B cell (primary cell): Measurements from ENCODE around the gene NUDT1. TPM values are rescaled to one million over a fixed set of nuclear protein-coding genes. Genes with fewer than 3 reads are reported as not detected.

Experiments
- ATAC-seq: fragments of 200-7000 bp; cut with Tn5 transposase; one replicate; pipeline ENCODE4 v1.10.0; 2021; ENCODE audit warnings: low read depth, mild to moderate bottlenecking, moderate number of reproducible peaks, moderate library complexity
- CTCF ChIA-PET: fragments of 350-600 bp; sonication (Branson Sonifier 250); formaldehyde crosslinking; loops from one replicate; lab custom pipeline; 2021; ENCODE audit warnings: antibody characterized with exemption, inconsistent platforms; lab: Charles Lee
- POLR2A ChIA-PET: fragments of 350-600 bp; sonication (Branson Sonifier 250); formaldehyde crosslinking; loops from one replicate; lab custom pipeline; 2021; ENCODE audit warnings: antibody characterized with exemption; lab: Charles Lee
- DNase-seq: peaks from one replicate; pipeline ENCODE4 v3.0.0; 2013
- H2AFZ ChIP-seq: 2 replicates; pipeline ENCODE4 v1.6.1; 2012; ENCODE audit warnings: mild to moderate bottlenecking, low read depth, low read length; ENCODE audit not compliant: insufficient read depth, poor library complexity, severe bottlenecking
- H3K27ac ChIP-seq, 2 donors: 1 replicate in 1 of 2; 2 replicates in 1 of 2; pipeline ENCODE4 v1.5.1; 2012 to 2013; ENCODE audit warnings: low read length in 2 of 2, mild to moderate bottlenecking in 2 of 2, moderate library complexity in 1 of 2
- H3K27me3 ChIP-seq, 4 experiments: fragments of 200-600 bp in 1 of 4; sonication (generic) in 1 of 4; replicated peaks in 1 of 4; 1 replicate in 2 of 4; 2 replicates in 2 of 4; pipeline versions ENCODE4 v1.6.1 to v1.7.0; 2013 to 2016; ENCODE audit warnings: low read length in 3 of 4, mild to moderate bottlenecking in 2 of 4, mixed read lengths in 1 of 4, moderate library complexity in 1 of 4; ENCODE audit not compliant: insufficient read depth in 4 of 4, control insufficient read depth in 3 of 4; ENCODE audit errors: control extremely low read depth in 1 of 4
- H3K36me3 ChIP-seq, 2 experiments: replicated peaks in 1 of 2; 1 replicate in 1 of 2; 2 replicates in 1 of 2; pipeline versions ENCODE4 v1.6.1 to v1.7.1; 2013; ENCODE audit warnings: low read length in 1 of 2; ENCODE audit not compliant: insufficient read depth in 2 of 2, control insufficient read depth in 1 of 2; ENCODE audit errors: control extremely low read depth in 1 of 2, extremely low read depth in 1 of 2
- H3K4me1 ChIP-seq, 2 donors: fragments of 200-600 bp in 1 of 2; sonication (generic) in 1 of 2; 1 replicate in 1 of 2; 2 replicates in 1 of 2; pipeline versions ENCODE4 v1.5.1 to v1.6.1; 2013 to 2017; ENCODE audit warnings: low read length in 2 of 2; ENCODE audit not compliant: control insufficient read depth in 2 of 2, insufficient read depth in 2 of 2
- H3K4me2 ChIP-seq: replicated peaks from 2 replicates; pipeline ENCODE3; 2012; ENCODE audit warnings: mild to moderate bottlenecking, low read depth, low read length; ENCODE audit not compliant: poor library complexity, severe bottlenecking
- H3K4me3 ChIP-seq, 5 experiments: fragments of 200-600 bp in 1 of 5; sonication (generic) in 1 of 5; 1 replicate in 3 of 5; 2 replicates in 2 of 5; pipeline versions ENCODE4 v1.5.1 to v1.7.0; 2011 to 2016; ENCODE audit warnings: low read length in 4 of 5, mild to moderate bottlenecking in 4 of 5, low read depth in 2 of 5, control low read depth in 1 of 5, moderate library complexity in 1 of 5; ENCODE audit not compliant: insufficient read depth in 1 of 5; ENCODE audit errors: control extremely low read depth in 1 of 5, extremely low read depth in 1 of 5
- H3K79me2 ChIP-seq: fragments of 200-600 bp; sonication (generic); one replicate; pipeline ENCODE4 v1.6.0; 2016; ENCODE audit warnings: low read length; ENCODE audit not compliant: control insufficient read depth, insufficient read depth
- H3K9ac ChIP-seq: fragments of 200-600 bp; sonication (generic); 2 replicates; pipeline ENCODE4 v1.6.1; 2017; ENCODE audit warnings: mild to moderate bottlenecking, low read length, moderate library complexity
- H3K9me3 ChIP-seq, 3 donors: one replicate each; pipeline versions ENCODE4 v1.6.1 to v1.7.1; 2013; ENCODE audit warnings: low read length in 2 of 3; ENCODE audit not compliant: control insufficient read depth in 2 of 3, insufficient read depth in 1 of 3; ENCODE audit errors: control extremely low read depth in 1 of 3
- H4K20me1 ChIP-seq: 2 replicates; pipeline ENCODE4 v1.6.0; 2012; ENCODE audit warnings: mild to moderate bottlenecking, low read length; ENCODE audit not compliant: insufficient read depth, control insufficient read depth, poor library complexity, severe bottlenecking
- H3K27ac Mint-ChIP-seq: one replicate; pipeline ENCODE4 v1.8.0; 2021; ENCODE audit warnings: mixed read lengths
- H3K27me3 Mint-ChIP-seq: one replicate; pipeline ENCODE4 v1.8.0; 2021; ENCODE audit warnings: mixed read lengths
- H3K4me1 Mint-ChIP-seq: one replicate; pipeline ENCODE4 v1.8.0; 2021; ENCODE audit warnings: mixed read lengths
- H3K4me3 Mint-ChIP-seq: one replicate; pipeline ENCODE4 v1.8.0; 2021; ENCODE audit warnings: mixed read lengths
- H3K9me3 Mint-ChIP-seq: one replicate; pipeline ENCODE4 v1.8.0; 2022; ENCODE audit warnings: mixed read lengths; ENCODE audit not compliant: insufficient read depth
- CTCF ChIP-seq: fragments of 200-600 bp; IDR thresholded peaks from one replicate; pipeline ENCODE4 v1.8.0; 2022; ENCODE audit warnings: antibody characterized with exemption, mild to moderate bottlenecking
- EZH2 ChIP-seq: IDR thresholded peaks from 2 replicates; pipeline ENCODE4 v1.6.1; 2012; ENCODE audit warnings: borderline replicate concordance, low read depth, mild to moderate bottlenecking, moderate library complexity, low read length; ENCODE audit not compliant: insufficient read depth, poor library complexity, severe bottlenecking
- WGBS: methylation state at CpG from one replicate; pipeline ENCODE4 v1.1.5; 2013; ENCODE audit warnings: missing lambda C conversion rate; ENCODE audit not compliant: insufficient coverage; 5-methylcytosine and 5-hydroxymethylcytosine counted together
- intact Hi-C: fragments of 100-400 bp; cut with micrococcal nuclease; formaldehyde crosslinking; loops from one replicate; pipeline ENCODE4 v1.10.0; 2022
- polyA plus RNA-seq: library from polyadenylated mRNA; depleted of rRNA; stranded (reverse); fragments of >200 nt; gene quantifications from 2 replicates; pipeline ENCODE4 v1.2.3, GENCODE V29; 2012
- total RNA-seq, 2 donors: library from RNA; stranded (reverse); fragments of 120-200 nt in 1 of 2; gene quantifications; 1 replicate in 1 of 2; 2 replicates in 1 of 2; pipeline versions ENCODE4 v1.2.3 to v1.2.4, GENCODE V29; 2013 to 2022

The NUDT1 gene
- total and polyA plus RNA-seq, 2 donors (not counting 1 experiment from before 2014, with no cell fraction given): 21.1 to 22.9 TPM

DNA sequence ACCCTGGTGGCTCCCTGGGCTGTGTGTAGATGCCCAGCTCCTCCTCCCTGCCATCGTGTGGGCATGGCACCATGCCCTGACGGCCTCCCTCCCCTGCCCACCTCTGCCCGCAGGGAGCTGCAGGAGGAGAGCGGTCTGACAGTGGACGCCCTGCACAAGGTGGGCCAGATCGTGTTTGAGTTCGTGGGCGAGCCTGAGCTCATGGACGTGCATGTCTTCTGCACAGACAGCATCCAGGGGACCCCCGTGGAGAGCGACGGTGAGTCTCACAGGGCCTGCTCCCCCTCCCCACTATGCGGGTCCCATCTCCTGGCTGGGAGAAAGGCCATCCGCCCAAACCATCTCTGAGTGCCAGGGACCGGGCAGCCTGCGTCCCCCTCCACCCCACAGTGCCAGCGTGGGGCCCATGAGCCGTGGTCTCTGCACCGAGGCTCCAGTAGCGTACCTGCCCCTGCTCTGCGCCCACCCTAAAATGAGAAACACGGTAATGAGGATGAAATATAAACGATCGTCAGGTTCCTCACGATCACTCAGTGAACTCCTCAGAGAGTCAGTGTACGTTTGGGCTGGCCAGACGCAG lies 7.8 kb downstream of the NUDT1 start:
- Histone ChIP-seq H2AFZ (no peak overlapping the region), H3K4me2 (no peak overlapping the region), H3K9me3 (peaks cover 0 to 4% (median 0%) of the 10 kb centered on the region in 3 donors), H3K4me1 (peaks cover 26 to 48% of the 10 kb centered on the region in 2 donors), H3K36me3 (peaks cover 0 to 19% of the 10 kb centered on the region in 2 experiments), H4K20me1 (peaks cover 15% of the 10 kb centered on the region), H3K27me3 (no peaks in the 10 kb centered on the region), H3K4me3 (no peak overlapping the region), H3K9ac (no peak overlapping the region), H3K27ac (no peak overlapping the region), H3K79me2 (no peaks in the 10 kb centered on the region)
- intact Hi-C loops: no loop called here
- H3K27me3 Mint-ChIP-seq: no peaks in the 10 kb centered on the region
- DNase-seq: no peak
- H3K27ac Mint-ChIP-seq: peak overlapping the region; percentile 75
- no peaks in the 10 kb centered on the region for H3K9me3 Mint-ChIP-seq
- ChIA-PET CTCF (interaction anchor here (0.9 to 3.0 kb wide), 4 partner anchors 12 to 150 kb away, joined by 3 to 36 read pairs (median 5); no protein-coding TSS in a partner anchor), POLR2A (interaction anchor here (0.6 kb wide), 1 partner anchor 57 kb away, joined by 12 read pairs; no protein-coding TSS in a partner anchor)
- H3K4me3 Mint-ChIP-seq: no peak overlapping the region
- no peak for TF ChIP-seq EZH2
- TF ChIP-seq CTCF: no peak
- peaks cover 46% of the 10 kb centered on the region for H3K4me1 Mint-ChIP-seq
- ATAC-seq: no peak
- 92% methylated on average over 25 of the region's 27 CpGs for WGBS

DNA sequence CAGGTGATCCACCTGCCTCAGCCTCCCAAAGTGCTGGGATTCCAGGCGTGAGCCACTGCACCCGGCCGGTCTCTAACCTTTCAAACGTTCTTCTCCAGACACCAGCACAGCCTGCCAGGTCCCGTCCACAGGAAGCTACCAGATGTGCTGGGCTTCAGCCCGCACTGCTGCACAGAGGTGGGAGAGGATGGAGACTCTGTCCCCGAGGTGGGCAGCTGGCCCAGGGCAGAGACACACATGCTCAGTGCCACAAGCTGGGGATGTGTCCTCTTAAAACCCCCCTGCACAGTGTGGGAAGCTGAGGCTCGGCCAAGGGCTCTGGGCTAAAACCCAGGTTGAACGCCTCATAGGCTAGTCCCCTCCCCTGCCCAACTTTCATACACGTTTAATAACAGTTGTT lies 9.4 kb downstream of the NUDT1 start:
- POLR2A ChIA-PET: interaction anchor here (1.2 kb wide), 1 partner anchor 10 kb away, joined by 3 read pairs; no protein-coding TSS in a partner anchor
- H4K20me1 ChIP-seq: peaks cover 17% of the 10 kb centered on the region
- no peaks in the 10 kb centered on the region for H3K27me3 ChIP-seq
- ATAC-seq: no peak
- no peak overlapping the region for H3K9ac ChIP-seq
- no peak overlapping the region for H3K4me2 ChIP-seq
- no peak overlapping the region for H2AFZ ChIP-seq
- Mint-ChIP-seq H3K9me3 (no peaks in the 10 kb centered on the region), H3K27ac (no peak overlapping the region), H3K4me1 (peaks cover 38% of the 10 kb centered on the region), H3K27me3 (no peaks in the 10 kb centered on the region), H3K4me3 (no peak overlapping the region)
- no peak overlapping the region for H3K4me3 ChIP-seq
- CTCF ChIA-PET: interaction anchor here (0.5 to 2.2 kb wide), 2 partner anchors 10 to 13 kb away, joined by 3 to 6 read pairs; partner anchors contain the start of genes MRM2 and NUDT1
- DNase-seq: no peak
- peaks cover 0 to 33% of the 10 kb centered on the region in 2 experiments for H3K36me3 ChIP-seq
- H3K9me3 ChIP-seq: peaks cover 0 to 4% (median 0%) of the 10 kb centered on the region in 3 donors
- TF ChIP-seq EZH2: no peak
- TF ChIP-seq CTCF: no peak
- peaks cover 6% of the 10 kb centered on the region for H3K79me2 ChIP-seq
- H3K27ac ChIP-seq: no peak overlapping the region
- 98% methylated on average over 8 of the region's 10 CpGs for WGBS
- peaks cover 17 to 34% of the 10 kb centered on the region in 2 donors for H3K4me1 ChIP-seq
- intact Hi-C loops: no loop called here
